HG03354 (cell line): Measurements from ENCODE around the gene ETFA.
"Not testable (repeated sequence)": the region's sequence is repeated elsewhere in the genome, so short reads cannot be mapped to it uniquely, and the experiment has no call there.

Experiments
- ATAC-seq: cut with Tn5 transposase; IDR thresholded peaks from one replicate; pipeline ENCODE4 v1.9.1; 2021; ENCODE audit warnings: mild to moderate bottlenecking; ENCODE audit not compliant: unreplicated experiment, poor library complexity, severe bottlenecking

ETFA gene

DNA sequence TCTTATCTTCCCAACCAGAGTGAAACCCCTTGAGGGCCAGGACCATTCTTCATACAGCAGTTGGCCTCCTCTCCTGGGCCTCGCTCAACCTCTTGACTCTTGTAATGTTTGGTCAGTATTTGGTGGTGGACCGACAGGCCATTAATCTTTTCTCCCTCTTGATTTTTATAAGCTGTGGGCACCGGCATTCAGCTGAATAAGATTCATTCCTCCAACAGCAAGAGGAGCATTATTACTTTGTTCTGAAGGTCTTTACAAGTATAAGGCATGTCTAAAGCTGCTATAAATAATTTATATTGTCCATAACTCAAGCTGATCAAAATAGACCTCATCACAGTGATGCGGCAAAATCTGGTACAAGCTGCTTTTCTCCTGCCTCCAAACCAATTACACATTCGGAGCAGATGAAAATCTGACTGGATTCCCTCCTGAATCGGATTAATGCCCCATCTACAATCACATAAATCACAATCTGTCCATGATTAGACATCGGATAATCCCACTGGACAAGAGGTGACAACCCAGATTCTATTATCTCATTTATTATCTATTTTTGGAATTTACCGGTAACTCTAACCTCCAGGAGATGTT, 16.9 kb upstream of the ETFA start:
- ATAC-seq, result no peak

DNA sequence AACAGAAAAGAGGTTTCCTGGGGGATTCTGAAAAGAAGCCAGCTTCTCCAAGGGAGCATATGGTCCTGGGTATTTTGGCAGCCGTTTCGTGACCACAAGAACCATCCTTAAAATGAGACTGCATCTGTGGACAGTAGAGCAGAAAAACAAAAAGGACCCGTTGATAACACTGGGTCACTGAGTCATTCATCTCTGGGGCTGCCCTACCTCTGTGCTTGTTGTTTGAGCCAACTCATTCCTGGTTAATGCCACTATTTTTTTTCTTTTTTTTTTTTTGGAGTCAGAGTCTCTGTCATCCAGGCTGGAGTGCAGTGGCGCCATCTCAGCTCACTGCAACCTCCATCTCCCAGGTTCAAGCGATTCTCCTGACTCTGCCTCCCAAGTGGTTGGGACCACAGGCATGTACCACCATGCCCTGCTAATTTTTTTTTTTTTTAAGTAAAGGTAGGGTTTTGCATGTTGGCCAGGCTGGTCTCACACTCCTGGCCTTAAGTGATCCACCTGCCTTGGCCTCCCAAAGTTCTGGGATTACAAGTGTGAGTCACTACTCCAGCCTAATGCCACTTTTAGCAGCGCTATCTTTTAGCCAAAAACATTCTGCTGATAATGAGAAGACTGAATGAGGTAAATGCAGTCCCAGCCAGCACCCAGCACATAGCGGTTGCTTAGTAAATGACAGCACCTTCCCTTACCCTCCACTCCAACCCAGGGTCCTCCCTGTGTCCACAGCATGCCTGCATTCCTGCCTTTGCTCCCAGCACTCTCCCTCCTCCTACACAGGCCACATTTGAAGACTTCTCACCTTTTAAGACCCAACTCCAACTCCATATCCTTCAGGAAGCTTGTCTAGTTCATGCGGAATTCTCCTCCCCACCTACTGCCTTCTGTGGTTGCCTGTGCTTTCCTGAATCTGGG, 16.2 kb upstream of the ETFA start:
- ATAC-seq, result no peak

GRCh38 chr15:76325704-76326103, 14.4 kb upstream of the ETFA start:
- no peak for ATAC-seq

- no peak for ATAC-seq
These were observed 12.8 kb upstream of the ETFA start for GRCh38 chr15:76324066-76324465.

- ATAC-seq, result no peak
These were observed 10.3 kb upstream of the ETFA start for GRCh38 chr15:76321602-76322001.

DNA sequence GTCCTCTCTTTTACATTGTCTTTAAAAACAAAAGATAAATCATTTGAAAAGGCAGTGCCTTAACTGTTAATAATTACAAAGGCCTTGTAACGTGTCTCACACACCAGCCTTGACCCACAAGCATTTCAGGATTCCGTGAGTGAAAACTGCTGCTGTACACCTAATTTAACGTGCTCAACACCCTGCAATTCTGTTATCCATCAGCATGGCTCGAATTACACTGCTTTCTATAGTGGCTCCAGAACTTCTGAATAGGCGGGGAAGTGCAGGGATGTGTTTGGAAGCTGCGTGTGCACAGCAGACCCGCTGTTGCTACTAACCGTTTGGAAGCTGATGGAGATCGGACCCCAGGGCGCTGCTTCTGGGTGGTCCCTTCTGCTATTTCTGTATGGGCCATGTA, 9.9 kb upstream of the ETFA start:
- ATAC-seq, result no peak

DNA sequence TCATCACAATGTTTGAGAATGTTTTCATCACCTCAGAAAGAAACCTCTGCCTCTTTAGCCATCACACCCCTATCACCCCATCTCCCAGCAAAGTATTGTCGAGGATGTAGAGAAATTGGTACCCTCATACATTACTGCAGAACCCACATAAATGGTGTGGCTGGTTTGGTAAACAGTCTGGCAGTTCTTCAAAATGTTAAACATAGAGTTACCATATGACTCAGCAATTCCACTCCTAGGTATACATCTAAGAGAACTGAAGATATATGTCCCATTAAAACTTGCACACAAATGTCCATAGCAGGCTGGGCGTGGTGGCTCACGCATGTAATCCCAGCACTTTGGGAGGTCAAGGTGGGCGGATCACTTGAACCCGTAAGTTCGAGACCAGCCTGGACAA, 8.7 kb upstream of the ETFA start:
- ATAC-seq, result no peak

GRCh38 chr15:76313731-76314130, 2.5 kb upstream of the ETFA start:
- ATAC-seq, result no peak

GRCh38 chr15:76313175-76313567, 1.9 kb upstream of the ETFA start:
- ATAC-seq, result not testable (repeated sequence)

GRCh38 chr15:76312540-76313174, 1.4 kb upstream of the ETFA start:
- no peak for ATAC-seq

DNA sequence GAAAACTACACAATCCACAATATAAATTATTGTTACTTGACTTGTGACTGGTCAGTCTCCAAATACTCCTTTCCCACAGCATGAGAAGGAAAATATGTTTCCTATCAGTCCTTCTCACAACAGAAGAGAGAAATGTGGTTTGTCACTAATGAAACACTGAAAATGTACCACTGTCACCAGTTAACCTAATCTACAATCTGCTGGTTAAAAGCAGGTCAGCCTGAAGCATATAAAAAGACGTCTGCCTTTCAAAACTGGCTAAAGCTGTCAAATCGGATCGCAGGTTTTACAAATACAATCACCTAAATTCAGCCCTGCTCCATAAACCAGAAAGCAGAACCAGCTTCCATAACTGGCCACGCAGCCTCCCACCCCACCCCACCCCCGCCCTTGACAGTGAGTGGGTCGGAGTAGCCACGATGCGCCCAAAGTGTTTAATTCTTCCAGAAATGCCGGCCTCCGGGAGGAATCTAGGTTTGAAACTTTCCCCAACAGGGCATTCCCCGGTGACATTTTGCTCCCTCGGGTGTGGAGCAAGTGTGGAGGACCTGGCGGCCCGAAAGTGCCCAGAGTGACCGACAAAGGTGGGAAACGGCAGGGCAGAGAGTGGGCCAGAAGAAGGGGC, 682 bp downstream of the ETFA start:
- ATAC-seq, result peak; percentile 29

GRCh38 chr15:76309601-76310330, 1.5 kb downstream of the ETFA start:
- ATAC-seq, result no peak

GRCh38 chr15:76303909-76304308, 7.4 kb downstream of the ETFA start:
- ATAC-seq, result no peak

GRCh38 chr15:76299786-76300185, 11.5 kb downstream of the ETFA start:
- no peak for ATAC-seq

DNA sequence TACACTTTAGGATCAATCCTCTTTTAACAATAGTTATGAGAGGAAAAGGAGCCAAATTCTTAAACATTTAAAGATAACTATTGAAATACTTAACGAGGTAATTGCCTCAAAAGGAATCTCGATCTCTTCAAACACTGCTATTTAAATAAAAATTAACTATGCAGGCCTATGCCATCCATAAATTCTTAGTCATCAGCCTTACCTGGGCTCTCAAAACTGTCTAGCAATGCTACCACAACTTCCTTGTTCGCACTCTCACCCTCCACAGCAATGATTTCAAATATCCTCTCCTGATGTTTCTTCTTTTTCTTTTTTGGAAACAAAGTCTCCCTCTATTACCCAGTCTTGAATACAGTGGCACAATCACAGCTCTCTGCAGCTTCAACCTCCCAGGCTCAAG, 12.3 kb downstream of the ETFA start:
- no peak for ATAC-seq

- not testable (repeated sequence) for ATAC-seq
These were observed 13.3 kb downstream of the ETFA start for GRCh38 chr15:76297951-76298350.

- ATAC-seq, result no peak
These were observed 14.4 kb downstream of the ETFA start for GRCh38 chr15:76296849-76297248.

DNA sequence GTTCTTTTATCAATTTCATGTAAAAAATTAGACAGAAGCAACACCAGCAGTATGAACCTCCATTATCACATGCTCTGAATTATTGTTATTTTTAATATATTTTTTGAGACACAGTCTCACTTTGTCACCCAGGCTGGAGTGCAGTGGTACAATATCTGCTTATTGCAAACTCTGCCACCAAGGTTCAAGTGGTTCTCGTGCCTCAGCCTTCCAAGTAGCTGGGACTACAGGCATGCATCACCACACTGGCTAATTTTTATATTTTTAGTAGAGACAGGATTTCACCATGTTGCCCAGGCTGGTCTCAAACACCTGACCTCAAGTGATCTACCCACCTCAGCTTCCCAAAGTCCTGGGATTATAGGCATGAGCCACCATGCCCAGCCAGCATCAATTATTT, 16.8 kb downstream of the ETFA start:
- ATAC-seq, result not testable (repeated sequence)

- ATAC-seq, result no peak
These were observed 17.9 kb downstream of the ETFA start for GRCh38 chr15:76293361-76293760.

DNA sequence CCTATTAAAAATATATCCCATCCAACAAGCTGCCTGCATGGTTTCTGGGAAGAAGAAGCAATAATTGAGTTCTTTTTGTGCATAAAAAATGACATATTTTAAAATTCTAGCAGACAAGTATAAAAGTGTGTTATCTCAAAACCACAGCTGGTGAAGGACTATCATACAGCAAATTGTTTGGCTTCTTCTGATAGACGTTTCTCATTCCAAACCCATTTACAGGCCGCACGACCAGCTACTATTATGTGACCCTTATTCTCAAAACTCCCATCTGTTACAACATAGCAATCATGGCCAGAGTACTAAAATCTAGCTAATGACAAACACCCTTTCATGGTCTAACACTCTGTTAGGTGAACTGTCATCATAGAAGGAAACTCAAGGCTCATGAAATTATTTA, 21.7 kb downstream of the ETFA start:
- no peak for ATAC-seq
